ENCODE data around the gene CD300LF. TPM values are rescaled to one million over a fixed set of nuclear protein-coding genes. Genes with fewer than 3 reads are reported as not detected.

CD300LF gene
- total and polyA plus RNA-seq, 9 of the 15 experiments (the other 6 are each of a cell fraction or from before 2014, with no cell fraction given) = not detected

DNA sequence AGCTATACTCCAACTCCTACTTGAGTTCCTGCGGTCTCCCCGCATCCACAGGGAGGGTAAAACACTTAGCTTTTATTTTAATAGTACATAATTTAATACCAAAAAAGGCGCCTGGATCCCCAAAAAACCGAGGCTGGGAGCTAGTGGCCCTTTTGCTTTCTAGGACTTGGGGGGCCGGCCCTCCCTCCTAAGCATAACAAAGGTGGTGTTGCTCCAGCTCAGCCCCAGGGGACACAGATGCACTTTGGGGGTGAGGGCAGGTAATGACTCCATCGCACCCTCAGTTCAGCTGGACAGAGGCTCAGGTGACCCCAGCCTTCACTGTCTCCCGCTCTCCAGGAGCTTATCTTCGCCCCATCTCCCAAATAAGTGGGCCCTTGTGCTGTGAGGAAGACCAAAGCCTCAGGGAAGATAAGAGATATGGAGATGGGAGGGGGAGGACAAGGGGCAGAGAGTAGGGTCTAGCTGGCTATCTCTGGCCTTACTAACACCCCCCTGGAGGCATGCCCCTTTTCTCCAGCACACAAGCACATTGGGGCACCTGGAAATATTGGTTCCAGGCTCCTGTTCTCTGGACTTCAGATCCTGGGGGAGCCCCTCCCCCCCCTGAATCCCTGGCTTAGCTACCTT is 32.9 kb upstream of the CD300LF start:
- Histone ChIP-seq H3K4me1 (replicated peaks in 1 of 2; ENCODE audit: control insufficient read depth in 2 of 2, insufficient read depth in 2 of 2, low read length in 2 of 2) (peaks cover 33 to 58% of the 10 kb centered on the region in 2 experiments), H4K20me1 (replicated peaks; ENCODE audit: control insufficient read depth, insufficient read depth, low read length) (peaks cover 9% of the 10 kb centered on the region; the same call in 1 of the 2 replicates), H3K36me3 (ENCODE audit: control insufficient read depth, insufficient read depth, low read length) (no peaks in the 10 kb centered on the region), H3K4me3 (no peak overlapping the region), H3K9me3 (replicated peaks; ENCODE audit: control insufficient read depth, insufficient read depth, low read depth, low read length) (no peaks in the 10 kb centered on the region), H3K79me2 (ENCODE audit: control insufficient read depth, insufficient read depth, low read length) (peaks cover 21% of the 10 kb centered on the region), H3K27ac (ENCODE audit: extremely low read depth, low read depth, low read length) (no peak overlapping the region), H3K27me3 (ENCODE audit: control insufficient read depth in 2 of 2, insufficient read depth in 2 of 2, low read length in 2 of 2) (peaks cover 3 to 22% of the 10 kb centered on the region in 2 experiments; a peak in 3 of 5 replicates), H3K9ac (ENCODE audit: insufficient read depth in 1 of 2, low read depth in 2 of 2, low read length in 2 of 2) (peak overlapping the region in 1 of 2 experiments; percentile 8; a peak in 1 of 4 replicates), H2AFZ (ENCODE audit: low read depth, low read length) (0 out of 2 replicates have a peak overlapping the region, but pooled peaks have one; percentile 3), H3K9me1 (ENCODE audit: control insufficient read depth, insufficient read depth, low read length) (no peaks in the 10 kb centered on the region), H3K4me2 (ENCODE audit: insufficient read depth, low read length) (no peak overlapping the region)
- WGBS (ENCODE audit: insufficient coverage, low coverage, missing lambda C conversion rate) = 72% methylated on average over 5 of the region's 8 CpGs
- no TSS peak for BruUV-seq (replicated peaks)
- intact Hi-C loops (cut with micrococcal nuclease) = loop anchor here (2.0 to 5.0 kb wide), 2 partner anchors 35 to 122 kb away; no protein-coding TSS in a partner anchor
- ChIA-PET CTCF (ENCODE audit: low intra/inter-chr PET ratio) (interaction anchor here (0.9 to 3.9 kb wide), 6 partner anchors 9 to 119 kb away, joined by 3 to 41 read pairs (median 10); partner anchors contain the start of gene NAT9), POLR2A (interaction anchor here (0.6 to 2.4 kb wide), 12 partner anchors 9 to 1029 kb away, joined by 3 to 6 read pairs (median 4); partner anchors contain the start of gene FDXR)
- FAIRE-seq (no peak), ATAC-seq (no peak), DNase-seq (ENCODE audit: extremely low read depth in 1 of 4, low spot score in 3 of 4) (peak in 1 of 4 experiments; percentile 8)
- in situ Hi-C loops (cut with MboI) = no loop called here
- no peak for TF ChIP-seq ZNF668 (CRISPR knock-in tag; IDR thresholded peaks at IDR 0.05)
- TF ChIP-seq KLF10 (CRISPR knock-in tag; IDR thresholded peaks at IDR 0.05) = no peak
- TF ChIP-seq JUNB (CRISPR knock-in tag; conservative IDR thresholded peaks at IDR 0.05) = no peak
- TF ChIP-seq, protein P1, sequence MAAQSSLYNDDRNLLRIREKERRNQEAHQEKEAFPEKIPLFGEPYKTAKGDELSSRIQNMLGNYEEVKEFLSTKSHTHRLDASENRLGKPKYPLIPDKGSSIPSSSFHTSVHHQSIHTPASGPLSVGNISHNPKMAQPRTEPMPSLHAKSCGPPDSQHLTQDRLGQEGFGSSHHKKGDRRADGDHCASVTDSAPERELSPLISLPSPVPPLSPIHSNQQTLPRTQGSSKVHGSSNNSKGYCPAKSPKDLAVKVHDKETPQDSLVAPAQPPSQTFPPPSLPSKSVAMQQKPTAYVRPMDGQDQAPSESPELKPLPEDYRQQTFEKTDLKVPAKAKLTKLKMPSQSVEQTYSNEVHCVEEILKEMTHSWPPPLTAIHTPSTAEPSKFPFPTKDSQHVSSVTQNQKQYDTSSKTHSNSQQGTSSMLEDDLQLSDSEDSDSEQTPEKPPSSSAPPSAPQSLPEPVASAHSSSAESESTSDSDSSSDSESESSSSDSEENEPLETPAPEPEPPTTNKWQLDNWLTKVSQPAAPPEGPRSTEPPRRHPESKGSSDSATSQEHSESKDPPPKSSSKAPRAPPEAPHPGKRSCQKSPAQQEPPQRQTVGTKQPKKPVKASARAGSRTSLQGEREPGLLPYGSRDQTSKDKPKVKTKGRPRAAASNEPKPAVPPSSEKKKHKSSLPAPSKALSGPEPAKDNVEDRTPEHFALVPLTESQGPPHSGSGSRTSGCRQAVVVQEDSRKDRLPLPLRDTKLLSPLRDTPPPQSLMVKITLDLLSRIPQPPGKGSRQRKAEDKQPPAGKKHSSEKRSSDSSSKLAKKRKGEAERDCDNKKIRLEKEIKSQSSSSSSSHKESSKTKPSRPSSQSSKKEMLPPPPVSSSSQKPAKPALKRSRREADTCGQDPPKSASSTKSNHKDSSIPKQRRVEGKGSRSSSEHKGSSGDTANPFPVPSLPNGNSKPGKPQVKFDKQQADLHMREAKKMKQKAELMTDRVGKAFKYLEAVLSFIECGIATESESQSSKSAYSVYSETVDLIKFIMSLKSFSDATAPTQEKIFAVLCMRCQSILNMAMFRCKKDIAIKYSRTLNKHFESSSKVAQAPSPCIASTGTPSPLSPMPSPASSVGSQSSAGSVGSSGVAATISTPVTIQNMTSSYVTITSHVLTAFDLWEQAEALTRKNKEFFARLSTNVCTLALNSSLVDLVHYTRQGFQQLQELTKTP (IDR thresholded peaks at IDR 0.05; ENCODE audit: low read depth in 1 of 2, partially characterized antibody in 2 of 2) = no peak
- TF ChIP-seq, protein P2, sequence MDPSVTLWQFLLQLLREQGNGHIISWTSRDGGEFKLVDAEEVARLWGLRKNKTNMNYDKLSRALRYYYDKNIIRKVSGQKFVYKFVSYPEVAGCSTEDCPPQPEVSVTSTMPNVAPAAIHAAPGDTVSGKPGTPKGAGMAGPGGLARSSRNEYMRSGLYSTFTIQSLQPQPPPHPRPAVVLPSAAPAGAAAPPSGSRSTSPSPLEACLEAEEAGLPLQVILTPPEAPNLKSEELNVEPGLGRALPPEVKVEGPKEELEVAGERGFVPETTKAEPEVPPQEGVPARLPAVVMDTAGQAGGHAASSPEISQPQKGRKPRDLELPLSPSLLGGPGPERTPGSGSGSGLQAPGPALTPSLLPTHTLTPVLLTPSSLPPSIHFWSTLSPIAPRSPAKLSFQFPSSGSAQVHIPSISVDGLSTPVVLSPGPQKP (CRISPR knock-in tag; IDR thresholded peaks at IDR 0.05) = no peak
- TF ChIP-seq ZBTB7A (IDR thresholded peaks at IDR 0.05; ENCODE audit: borderline replicate concordance, control insufficient read depth, low read depth, low read length) = no peak
- TF ChIP-seq PHB (CRISPR knock-in tag; IDR thresholded peaks at IDR 0.05) = no peak
- TF ChIP-seq RFX7 (CRISPR knock-in tag; IDR thresholded peaks at IDR 0.05) = no peak

Data from K562 (cell line).